Tibial nerve (tissue), 4 donors: ENCODE measurements around the gene SHISAL1.

ENCODE experiments used
- CTCF ChIP-seq, 5 experiments: fragments of 200-600 bp in 3 of 5; fragments of 450-650 bp in 2 of 5; sonication (generic) in 3 of 5; IDR thresholded peaks; one replicate each; pipeline ENCODE4 v1.5.1; 2016 to 2019; ENCODE audit warnings: antibody characterized with exemption in 5 of 5, mild to moderate bottlenecking in 3 of 5, moderate library complexity in 2 of 5
- EP300 ChIP-seq, 2 donors: sonication (generic); formaldehyde crosslinking; IDR thresholded peaks; one replicate each; pipeline ENCODE4 v1.6.1; 2017; ENCODE audit warnings: antibody characterized with exemption in 2 of 2, mild to moderate bottlenecking in 1 of 2
- POLR2A ChIP-seq, 2 donors: fragments of 450-650 bp; IDR thresholded peaks; one replicate each; pipeline ENCODE4 v1.6.1; 2017; ENCODE audit warnings: antibody characterized with exemption in 2 of 2, mild to moderate bottlenecking in 2 of 2, moderate library complexity in 2 of 2

- TF ChIP-seq EP300 (IDR thresholded peaks at IDR 0.05) (no peak), CTCF (IDR thresholded peaks at IDR 0.05) (no peak), POLR2A (IDR thresholded peaks at IDR 0.05) (no peak)
Measured at GRCh38 chr22:44355716-44356070, 42.9 kb upstream of the SHISAL1 start.
